Activated CD8-positive, alpha-beta memory T cell treated with anti-CD3 and anti-CD28 coated beads, Interleukin-2, amount 50 U/mL, for 48 hours (primary cell): ENCODE data around the gene CPA1.

Experiments used
- DNase-seq: peaks from one replicate; pipeline ENCODE4 v3.0.0-alpha.2; 2020

Gene CPA1

GRCh38 chr7:130397051-130397757 lies 16.9 kb downstream of the CPA1 start:
- no peak for DNase-seq

GRCh38 chr7:130397758-130398073 lies 17.4 kb downstream of the CPA1 start:
- DNase-seq = no peak

- DNase-seq = no peak
Measured at GRCh38 chr7:130398526-130399090, 18.3 kb downstream of the CPA1 start.

GRCh38 chr7:130400120-130400572 lies 19.9 kb downstream of the CPA1 start:
- DNase-seq = no peak

GRCh38 chr7:130401101-130401500 lies 20.8 kb downstream of the CPA1 start:
- DNase-seq = no peak

GRCh38 chr7:130401578-130401977 lies 21.3 kb downstream of the CPA1 start:
- DNase-seq = no peak

- DNase-seq = no peak
Measured at GRCh38 chr7:130405003-130405402, 24.7 kb downstream of the CPA1 start.

- DNase-seq = no peak
Measured at GRCh38 chr7:130409067-130409711, 28.9 kb downstream of the CPA1 start.

GRCh38 chr7:130409712-130410072 lies 29.4 kb downstream of the CPA1 start:
- DNase-seq = no peak

- no peak for DNase-seq
Measured at GRCh38 chr7:130410868-130411541, 30.7 kb downstream of the CPA1 start.

- DNase-seq = no peak
Measured at GRCh38 chr7:130413201-130413600, 32.9 kb downstream of the CPA1 start.

- DNase-seq = no peak
Measured at GRCh38 chr7:130415006-130415405, 34.7 kb downstream of the CPA1 start.

- DNase-seq = no peak
Measured at GRCh38 chr7:130417213-130417612, 36.9 kb downstream of the CPA1 start.

GRCh38 chr7:130418306-130418705 lies 38.0 kb downstream of the CPA1 start:
- DNase-seq = no peak

- no peak for DNase-seq
Measured at GRCh38 chr7:130419658-130420057, 39.4 kb downstream of the CPA1 start.

- DNase-seq = no peak
Measured at GRCh38 chr7:130420943-130421578, 40.8 kb downstream of the CPA1 start.

- DNase-seq = no peak
Measured at GRCh38 chr7:130421684-130422083, 41.4 kb downstream of the CPA1 start.

- no peak for DNase-seq
Measured at GRCh38 chr7:130423501-130424037, 43.3 kb downstream of the CPA1 start.

- no peak for DNase-seq
Measured at GRCh38 chr7:130425796-130426195, 45.5 kb downstream of the CPA1 start.

GRCh38 chr7:130426564-130426963 lies 46.3 kb downstream of the CPA1 start:
- DNase-seq = no peak

- no peak for DNase-seq
Measured at GRCh38 chr7:130429019-130429418, 48.7 kb downstream of the CPA1 start.

GRCh38 chr7:130430115-130430514 lies 49.8 kb downstream of the CPA1 start:
- no peak for DNase-seq
